ENCODE measurements around the gene SVOP.
A peak's percentile ranks its signal among the peaks of the same experiment; 100 is the strongest.
"Not testable (repeated sequence)": the region's sequence is repeated elsewhere in the genome, so short reads cannot be mapped to it uniquely, and the experiment has no call there.

Gene SVOP

GRCh38 chr12:108896336-108896735, 124.5 kb downstream of the SVOP start:
- no peak for DNase-seq (ENCODE audit: extremely low read depth in 1 of 2, low read depth in 1 of 2)

- no peak for DNase-seq (ENCODE audit: extremely low read depth in 1 of 2, low read depth in 1 of 2)
Measured at GRCh38 chr12:108895220-108895802, 125.6 kb downstream of the SVOP start.

DNA sequence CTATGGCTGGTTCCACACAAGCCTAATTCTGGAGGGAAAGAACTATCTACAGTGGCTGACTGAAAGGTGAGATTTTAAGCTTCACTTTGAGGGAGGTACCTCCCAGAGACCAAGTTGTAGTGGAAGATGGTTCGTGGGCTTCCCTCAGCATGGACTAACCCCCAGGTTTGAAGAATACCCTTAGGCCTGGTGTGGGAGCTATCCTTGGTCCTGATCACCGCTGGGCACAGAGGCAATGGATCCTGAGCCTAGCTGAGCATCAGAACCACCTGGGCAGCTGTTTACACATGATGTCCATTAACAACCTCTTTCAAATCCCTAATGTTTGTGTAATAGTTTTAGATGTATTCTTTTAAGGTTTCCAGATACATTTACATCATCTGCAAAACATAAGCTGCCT, 130.7 kb downstream of the SVOP start:
- DNase-seq (ENCODE audit: extremely low read depth in 1 of 2, low read depth in 1 of 2), result no peak

- DNase-seq (ENCODE audit: extremely low read depth in 1 of 2, low read depth in 1 of 2), result no peak
Measured at GRCh38 chr12:108888031-108888430, 132.8 kb downstream of the SVOP start.

- no peak for DNase-seq (ENCODE audit: extremely low read depth in 1 of 2, low read depth in 1 of 2)
Measured at GRCh38 chr12:108886873-108887629, 133.8 kb downstream of the SVOP start.

- DNase-seq (ENCODE audit: extremely low read depth in 1 of 2, low read depth in 1 of 2), result peak; percentile 17 to 44
Measured at GRCh38 chr12:108884116-108885012, 136.5 kb downstream of the SVOP start.

DNA sequence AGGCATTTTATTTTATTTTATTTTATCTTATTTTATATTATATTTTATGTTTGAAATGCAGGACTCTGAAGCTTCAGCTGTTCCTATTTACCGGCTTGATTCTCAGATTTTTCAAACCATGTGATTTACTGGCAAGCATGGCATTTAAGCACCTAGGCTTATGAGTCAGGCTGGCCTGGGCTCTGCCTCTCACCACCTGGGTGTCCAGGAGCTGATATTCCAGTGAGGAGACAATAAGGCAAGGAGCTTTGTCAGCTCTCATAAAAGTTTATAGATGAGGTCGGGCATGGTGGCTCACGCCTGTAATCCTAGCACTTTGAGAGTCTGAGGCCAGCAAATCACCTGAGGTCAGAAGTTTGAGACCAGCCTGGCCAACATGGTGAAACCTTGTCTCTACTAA, 138.9 kb downstream of the SVOP start:
- no peak for DNase-seq (ENCODE audit: extremely low read depth in 1 of 2, low read depth in 1 of 2)

GRCh38 chr12:108879615-108880254, 141.1 kb downstream of the SVOP start, which contains the start of gene DAO:
Gene DAO, plus strand, starts transcription at chr12:108880092. Its CDS starts 4,915 bp downstream, at chr12:108885007.
- no peak for DNase-seq (ENCODE audit: extremely low read depth in 1 of 2, low read depth in 1 of 2)

DNA sequence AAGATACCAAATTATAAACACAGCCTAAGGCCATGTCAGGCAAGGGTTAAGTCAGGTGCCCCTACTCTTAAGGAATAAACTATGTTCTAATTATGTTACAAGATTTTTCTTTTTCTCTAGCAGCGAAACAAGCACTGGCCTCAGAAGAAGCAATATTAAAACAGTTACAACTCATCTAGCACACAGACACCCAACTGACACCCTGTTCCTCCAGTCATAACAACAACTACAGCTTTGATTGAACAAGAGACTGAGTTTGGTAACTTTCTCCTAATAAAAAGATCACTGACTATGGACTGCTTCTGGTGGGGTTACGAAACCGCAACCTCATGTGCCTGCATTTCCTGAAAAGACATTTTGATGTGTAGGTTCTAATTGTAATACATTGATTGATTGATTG, 144.3 kb downstream of the SVOP start:
- no peak for DNase-seq (ENCODE audit: extremely low read depth in 1 of 2, low read depth in 1 of 2)

- DNase-seq (ENCODE audit: extremely low read depth in 1 of 2, low read depth in 1 of 2), result no peak
Measured at GRCh38 chr12:108875682-108876361, 145.0 kb downstream of the SVOP start.

DNA sequence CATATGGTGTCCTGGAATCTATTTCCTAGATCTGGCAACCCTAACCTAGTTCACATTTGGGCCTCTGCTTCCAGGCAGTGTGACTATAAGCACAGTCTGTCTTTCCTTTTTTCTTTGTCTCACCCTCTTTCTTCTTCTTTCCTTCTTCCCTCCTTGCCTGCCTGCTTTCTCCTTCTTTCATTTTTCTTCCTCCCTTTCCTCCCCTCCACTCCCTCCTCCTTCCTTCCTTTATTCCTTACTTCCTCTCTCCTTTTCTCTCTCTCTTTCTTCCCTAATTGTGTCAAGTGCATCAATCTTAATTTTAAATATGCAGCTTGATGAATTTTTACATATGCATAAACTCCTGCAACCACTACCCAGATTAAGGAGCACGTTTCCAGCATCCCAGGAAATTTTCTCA, 145.6 kb downstream of the SVOP start:
- DNase-seq (ENCODE audit: extremely low read depth in 1 of 2, low read depth in 1 of 2), result no peak

GRCh38 chr12:108868781-108869180, 152.1 kb downstream of the SVOP start:
- no peak for DNase-seq (ENCODE audit: extremely low read depth in 1 of 2, low read depth in 1 of 2)

- not testable (repeated sequence) for DNase-seq (ENCODE audit: extremely low read depth in 1 of 2, low read depth in 1 of 2)
Measured at GRCh38 chr12:108866083-108866482, 154.8 kb downstream of the SVOP start.

DNA sequence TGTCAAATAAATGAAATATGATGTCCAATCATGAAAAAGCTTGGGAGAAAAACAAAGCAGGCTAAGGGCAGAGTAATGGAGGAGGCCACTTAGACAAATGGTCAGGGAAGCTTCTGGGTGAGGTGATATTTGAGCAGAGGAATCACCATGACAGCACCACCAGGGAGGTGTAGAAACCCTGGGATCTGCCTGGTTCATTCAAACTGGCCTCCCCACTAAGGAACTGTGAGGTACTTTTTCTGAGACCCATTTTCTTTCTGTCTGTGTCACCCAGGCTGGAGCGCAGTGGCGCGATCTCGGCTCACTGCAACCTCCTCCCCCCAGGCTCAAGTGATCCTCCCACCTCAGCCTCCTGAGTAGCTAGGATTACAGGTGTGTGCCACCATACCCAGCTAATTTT, 155.7 kb downstream of the SVOP start:
- DNase-seq (ENCODE audit: extremely low read depth in 1 of 2, low read depth in 1 of 2), result no peak

- DNase-seq (ENCODE audit: extremely low read depth in 1 of 2, low read depth in 1 of 2), result no peak
Measured at GRCh38 chr12:108862588-108862959, 158.3 kb downstream of the SVOP start.

DNA sequence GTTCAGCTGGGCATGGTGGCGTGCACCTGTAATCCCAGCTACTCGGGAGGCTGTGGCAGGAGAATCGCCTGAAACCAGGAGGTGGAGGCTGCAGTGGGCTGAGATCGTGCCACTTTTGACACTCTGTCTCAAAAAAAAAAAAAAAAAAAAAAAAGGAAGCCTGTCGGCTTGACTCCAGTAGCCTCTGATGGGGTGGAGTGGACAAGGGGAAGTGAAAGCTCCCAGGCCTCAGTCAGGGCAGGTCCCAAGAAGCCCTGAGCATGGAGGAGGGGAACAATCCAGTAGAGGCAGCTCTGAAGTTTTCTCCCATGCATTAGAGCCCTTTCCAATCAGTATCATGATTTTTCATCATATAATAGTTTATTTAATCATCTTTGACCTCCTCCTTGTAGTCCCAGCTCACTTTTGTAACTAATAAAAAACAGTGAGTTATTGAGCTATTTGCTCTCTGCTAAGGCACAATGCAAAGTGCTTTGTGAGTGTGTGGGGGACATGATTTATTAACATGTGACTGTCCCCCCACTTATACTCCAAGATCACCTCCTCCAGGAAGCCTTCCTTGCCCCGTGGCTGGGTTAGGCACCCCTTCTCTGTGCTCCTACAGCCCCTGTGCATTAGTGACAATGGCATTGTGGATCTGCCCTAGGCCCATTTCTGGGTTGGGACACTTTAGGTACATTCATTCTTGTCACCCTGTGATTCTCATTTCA, 158.8 kb downstream of the SVOP start:
- DNase-seq (ENCODE audit: extremely low read depth in 1 of 2, low read depth in 1 of 2), result no peak

DNA sequence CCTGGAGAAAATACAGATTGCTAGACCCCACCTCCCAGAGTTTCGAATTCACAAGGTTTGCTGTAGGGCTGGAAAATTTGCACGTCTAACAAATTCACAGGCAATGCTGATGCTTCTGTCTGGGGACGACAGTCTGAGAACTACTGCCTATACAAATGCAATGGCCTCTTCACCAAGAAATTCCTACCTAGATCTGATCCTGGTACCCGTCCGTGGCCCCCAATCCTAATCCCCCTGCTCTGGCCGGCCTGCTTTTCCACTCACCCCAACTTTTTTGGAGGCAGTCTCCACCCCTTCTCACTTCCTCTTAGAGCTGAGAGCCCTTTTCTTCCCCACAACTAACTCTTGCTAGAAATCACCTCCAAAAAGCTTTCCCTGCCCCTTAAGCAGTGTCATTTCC, 160.4 kb downstream of the SVOP start:
- no peak for DNase-seq (ENCODE audit: extremely low read depth in 1 of 2, low read depth in 1 of 2)

- DNase-seq (ENCODE audit: extremely low read depth in 1 of 2, low read depth in 1 of 2), result no peak
Measured at GRCh38 chr12:108859923-108860291, 161.0 kb downstream of the SVOP start.

DNA sequence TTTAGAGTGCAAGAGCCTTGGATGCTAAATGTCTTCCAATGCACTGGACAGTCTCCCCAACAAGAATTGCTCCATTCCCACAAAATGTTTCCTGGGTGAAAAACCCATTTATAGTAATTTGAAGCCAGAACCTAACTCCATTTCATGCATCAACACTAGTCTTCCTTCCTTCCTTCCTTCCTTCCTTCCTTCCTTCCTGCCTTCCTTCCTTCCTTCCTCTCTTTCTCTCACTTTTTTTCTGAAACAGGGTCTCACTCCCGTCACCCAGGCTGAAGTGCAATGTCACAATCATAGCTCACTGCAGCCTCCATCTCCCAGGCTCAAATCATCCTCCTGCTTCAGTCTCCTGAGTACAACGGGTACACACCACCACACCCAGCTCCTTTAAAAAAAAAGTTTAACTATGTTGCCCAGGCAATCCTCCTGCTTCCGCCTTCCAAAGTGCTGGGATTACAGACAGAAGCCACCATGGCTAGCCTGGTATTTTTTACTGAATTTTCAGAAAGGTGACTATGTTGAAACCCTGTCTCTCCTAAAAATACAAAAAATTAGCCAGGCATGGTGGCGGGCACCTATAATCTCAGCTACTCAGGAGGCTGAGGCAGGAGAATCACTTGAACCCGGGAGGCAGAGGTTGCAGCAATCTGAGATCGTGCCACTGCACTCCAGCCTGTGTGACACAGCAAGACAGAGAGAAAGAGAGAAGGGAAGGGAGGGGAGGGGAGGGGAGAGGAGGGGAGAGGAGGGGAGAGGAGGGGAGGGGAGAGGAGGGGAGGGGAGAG, 161.5 kb downstream of the SVOP start:
- DNase-seq (ENCODE audit: extremely low read depth in 1 of 2, low read depth in 1 of 2), result not testable (repeated sequence)
